ENCODE measurements around the gene TTC21A. TPM values are rescaled to one million over a fixed set of nuclear protein-coding genes. Genes with fewer than 3 reads are reported as not detected.

Gene TTC21A
- total and polyA plus RNA-seq, 10 of the 15 experiments (the other 5 are each of a cell fraction or from before 2014, with no cell fraction given) = 0.62 to 3.2 (median 1.2) TPM

GRCh38 chr3:39183211-39184080 lies 76.0 kb downstream of the TTC21A start:
- no TSS peak for BruUV-seq (replicated peaks)
- intact Hi-C loops (cut with micrococcal nuclease; ENCODE audit: unreplicated experiment) = no loop called here

GRCh38 chr3:39184081-39184967 lies 76.8 kb downstream of the TTC21A start:
- H3K9me3 ChIP-seq (replicated peaks; ENCODE audit: control insufficient read depth, insufficient read depth, low read length) = no peaks in the 10 kb centered on the region
- H3K79me2 ChIP-seq (ENCODE audit: control insufficient read depth, insufficient read depth, low read length) = no peaks in the 10 kb centered on the region
- FAIRE-seq = no peak
- no peak overlapping the region for H3K9ac ChIP-seq (ENCODE audit: control insufficient read depth, insufficient read depth, low read length)
- DNase-seq (ENCODE audit: low read depth, low spot score) = no peak
- no TSS peak for BruUV-seq (replicated peaks)
- POLR2A ChIA-PET = interaction anchor here (0.8 kb wide), 1 partner anchor 104 kb away, joined by 3 read pairs; no protein-coding TSS in a partner anchor
- H3K36me3 ChIP-seq (ENCODE audit: control insufficient read depth in 2 of 2, insufficient read depth in 2 of 2, low read length in 1 of 2) = no peaks in the 10 kb centered on the region
- no peak overlapping the region for H3K4me3 ChIP-seq
- intact Hi-C loops (cut with micrococcal nuclease; ENCODE audit: unreplicated experiment) = no loop called here
- peaks cover 6% of the 10 kb centered on the region for H3K4me1 ChIP-seq (ENCODE audit: control insufficient read depth, insufficient read depth, low read length)
- no peak for ATAC-seq
- in situ Hi-C loops (cut with MboI) = no loop called here
- H4K20me1 ChIP-seq (ENCODE audit: control insufficient read depth, insufficient read depth) = no peaks in the 10 kb centered on the region
- no peak overlapping the region for H2AFZ ChIP-seq (ENCODE audit: control insufficient read depth, low read depth, low read length)
- RAD21 ChIA-PET (ENCODE audit: unreplicated experiment) = interaction anchor here (1.0 to 16.9 kb wide), 7 partner anchors 9 to 163 kb away, joined by 3 to 456 read pairs (median 3); no protein-coding TSS in a partner anchor
- H3K4me2 ChIP-seq (ENCODE audit: control insufficient read depth, insufficient read depth) = no peak overlapping the region
- SMC1A ChIA-PET (ENCODE audit: uncharacterized antibody, unreplicated experiment) = interaction anchor here (1.2 to 25.3 kb wide), 4 partner anchors 21 to 102 kb away, joined by 3 to 648 read pairs (median 4); partner anchors contain the start of gene CX3CR1
- TF ChIP-seq RAD21 (IDR thresholded peaks at IDR 0.05; ENCODE audit: insufficient read depth, low read depth, low read length) = 0 out of 2 replicates have a peak, but pooled peaks have one; percentile 3
- peak; percentile 76 for TF ChIP-seq NR2F1 (conservative IDR thresholded peaks at IDR 0.05)
- 0 out of 6 replicates have a peak, but pooled peaks of 1 of the 3 experiments have one; percentile 2 for TF ChIP-seq CTCF (IDR thresholded peaks at IDR 0.05 in 2 of 3, conservative IDR thresholded peaks at IDR 0.05 in 1 of 3; ENCODE audit: control insufficient read depth in 2 of 3, extremely low read depth in 1 of 3, insufficient read depth in 1 of 3, low read depth in 3 of 3, low read length in 3 of 3)
- TF ChIP-seq HDAC6 (IDR thresholded peaks at IDR 0.05; ENCODE audit: unreplicated experiment) = no peak
- CTCF ChIA-PET = interaction anchor here (0.6 to 15.9 kb wide), 3 partner anchors 58 to 105 kb away, joined by 3 to 756 read pairs (median 6); no protein-coding TSS in a partner anchor
- no peaks in the 10 kb centered on the region for H3K27me3 ChIP-seq (replicated peaks in 1 of 2; ENCODE audit: control insufficient read depth in 2 of 2, insufficient read depth in 2 of 2, low read length in 1 of 2)
- H3K27ac ChIP-seq (ENCODE audit: control insufficient read depth, insufficient read depth) = no peak overlapping the region
- 44% methylated on average over 12 of the region's 12 CpGs for WGBS (ENCODE audit: insufficient coverage, insufficient replicate concordance, low lambda C conversion rate, missing lambda C conversion rate)

More at GRCh38 chr3:39183211-39184080, 76.0 kb downstream of the TTC21A start:
- no peaks in the 10 kb centered on the region for H3K36me3 ChIP-seq (ENCODE audit: control insufficient read depth in 2 of 2, insufficient read depth in 2 of 2, low read length in 1 of 2)
- H3K27ac ChIP-seq (ENCODE audit: control insufficient read depth, insufficient read depth) = no peak overlapping the region
- no peaks in the 10 kb centered on the region for H3K27me3 ChIP-seq (replicated peaks in 1 of 2; ENCODE audit: control insufficient read depth in 2 of 2, insufficient read depth in 2 of 2, low read length in 1 of 2)
- no peak overlapping the region for H3K4me2 ChIP-seq (ENCODE audit: control insufficient read depth, insufficient read depth)
- H3K4me3 ChIP-seq = no peak overlapping the region
- no peak for ATAC-seq
- no peak overlapping the region for H3K9ac ChIP-seq (ENCODE audit: control insufficient read depth, insufficient read depth, low read length)
- H3K4me1 ChIP-seq (ENCODE audit: control insufficient read depth, insufficient read depth, low read length) = peaks cover 11% of the 10 kb centered on the region
- POLR2A ChIA-PET = no interaction called here
- H2AFZ ChIP-seq (ENCODE audit: control insufficient read depth, low read depth, low read length) = no peak overlapping the region
- DNase-seq (ENCODE audit: low read depth, low spot score) = no peak
- CTCF ChIA-PET = interaction anchor here (0.6 to 15.9 kb wide), 3 partner anchors 57 to 106 kb away, joined by 3 to 756 read pairs (median 6); no protein-coding TSS in a partner anchor
- in situ Hi-C loops (cut with MboI) = no loop called here
- RAD21 ChIA-PET (ENCODE audit: unreplicated experiment) = interaction anchor here (1.1 to 16.9 kb wide), 6 partner anchors 10 to 105 kb away, joined by 3 to 456 read pairs (median 3); no protein-coding TSS in a partner anchor
- no peak for TF ChIP-seq ATF7 (IDR thresholded peaks at IDR 0.05; ENCODE audit: low read depth)
- no peaks in the 10 kb centered on the region for H3K79me2 ChIP-seq (ENCODE audit: control insufficient read depth, insufficient read depth, low read length)
- SMC1A ChIA-PET (ENCODE audit: uncharacterized antibody, unreplicated experiment) = interaction anchor here (1.2 to 25.3 kb wide), 3 partner anchors 25 to 103 kb away, joined by 3 to 648 read pairs (median 4); partner anchors contain the start of gene CX3CR1
- H3K9me3 ChIP-seq (replicated peaks; ENCODE audit: control insufficient read depth, insufficient read depth, low read length) = no peaks in the 10 kb centered on the region
- FAIRE-seq = no peak
- H4K20me1 ChIP-seq (ENCODE audit: control insufficient read depth, insufficient read depth) = no peaks in the 10 kb centered on the region
- WGBS (ENCODE audit: insufficient coverage, insufficient replicate concordance, low lambda C conversion rate, missing lambda C conversion rate) = 60% methylated on average over 12 of the region's 12 CpGs
